Upper lobe of left lung (tissue), 6 donors: ENCODE measurements around the gene ARHGAP40. TPM values are rescaled to one million over a fixed set of nuclear protein-coding genes. Genes with fewer than 3 reads are reported as not detected.

Experiments
- ATAC-seq, 2 donors: fragments of 200-7000 bp; cut with Tn5 transposase; one replicate each; pipeline ENCODE4 v1.9.1; 2022; ENCODE audit warnings: mild to moderate bottlenecking in 2 of 2, moderate library complexity in 2 of 2; ENCODE audit not compliant: low FRiP score in 2 of 2
- DNase-seq, 2 donors: peaks; one replicate each; pipeline ENCODE4 v3.0.0-alpha.2; 2019 to 2020
- H3K27ac ChIP-seq, 4 donors: fragments of 200-600 bp; sonication (generic); one replicate each; pipeline ENCODE4 v1.5.1; 2016 to 2019
- H3K27me3 ChIP-seq, 4 donors: fragments of 200-600 bp; sonication (generic); one replicate each; pipeline ENCODE4 v1.5.1; 2017 to 2019
- H3K36me3 ChIP-seq, 4 donors: fragments of 200-600 bp; sonication (generic); one replicate each; pipeline ENCODE4 v1.5.1; 2016 to 2019
- H3K4me1 ChIP-seq, 4 donors: fragments of 200-600 bp; sonication (generic); one replicate each; pipeline ENCODE4 v1.5.1; 2018 to 2019
- H3K4me3 ChIP-seq, 4 donors: fragments of 200-600 bp; sonication (generic); one replicate each; pipeline ENCODE4 v1.5.1; 2017 to 2019; ENCODE audit warnings: mild to moderate bottlenecking in 2 of 4, moderate library complexity in 1 of 4
- H3K9me3 ChIP-seq, 4 donors: fragments of 200-600 bp; sonication (generic); one replicate each; pipeline ENCODE4 v1.5.1; 2018 to 2019
- EP300 ChIP-seq, 4 donors: sonication (generic); formaldehyde crosslinking; IDR thresholded peaks; one replicate each; pipeline ENCODE4 v1.5.1; 2017; ENCODE audit warnings: antibody characterized with exemption in 4 of 4, control low read depth in 2 of 4
- POLR2A ChIP-seq, 4 donors: fragments of 450-650 bp; IDR thresholded peaks; one replicate each; pipeline ENCODE4 v1.5.1; 2016 to 2017; ENCODE audit warnings: antibody characterized with exemption in 4 of 4, mild to moderate bottlenecking in 2 of 4
- POLR2AphosphoS5 ChIP-seq, 2 donors: sonication (generic); formaldehyde crosslinking; IDR thresholded peaks; one replicate each; pipeline ENCODE4 v1.5.1; 2017; ENCODE audit warnings: antibody characterized with exemption in 2 of 2
- WGBS, 2 donors: methylation state at CpG; one replicate each; pipeline ENCODE4 v1.1.5; 2017 to 2018; 5-methylcytosine and 5-hydroxymethylcytosine counted together
- total RNA-seq, 6 donors: library from RNA; depleted of rRNA in 4 of 6; stranded (reverse); fragments of >200 nt in 4 of 6; gene quantifications; one replicate each; pipeline versions ENCODE4 v1.1.0 to v1.2.1, GENCODE V29; 2016 to 2021
- TF ChIP-seq, protein P1 (sequence below), 6 experiments: fragments of 450-650 bp in 4 of 6; fragments of 200-600 bp in 2 of 6; sonication (generic) in 2 of 6; IDR thresholded peaks; one replicate each; pipeline ENCODE4 v1.5.1; 2016 to 2019; ENCODE audit warnings: antibody characterized with exemption in 6 of 6
- donor health status: DM: no; HTN: no; CAD: no; lungs with moderate emphysema.
- donor health status: DM: no; HTN: yes; CAD: no; lungs with severe emphysema.

The ARHGAP40 gene
- total RNA-seq, 6 donors from 2014 or later, result 0.29 to 22.0 (median 0.52) TPM

DNA sequence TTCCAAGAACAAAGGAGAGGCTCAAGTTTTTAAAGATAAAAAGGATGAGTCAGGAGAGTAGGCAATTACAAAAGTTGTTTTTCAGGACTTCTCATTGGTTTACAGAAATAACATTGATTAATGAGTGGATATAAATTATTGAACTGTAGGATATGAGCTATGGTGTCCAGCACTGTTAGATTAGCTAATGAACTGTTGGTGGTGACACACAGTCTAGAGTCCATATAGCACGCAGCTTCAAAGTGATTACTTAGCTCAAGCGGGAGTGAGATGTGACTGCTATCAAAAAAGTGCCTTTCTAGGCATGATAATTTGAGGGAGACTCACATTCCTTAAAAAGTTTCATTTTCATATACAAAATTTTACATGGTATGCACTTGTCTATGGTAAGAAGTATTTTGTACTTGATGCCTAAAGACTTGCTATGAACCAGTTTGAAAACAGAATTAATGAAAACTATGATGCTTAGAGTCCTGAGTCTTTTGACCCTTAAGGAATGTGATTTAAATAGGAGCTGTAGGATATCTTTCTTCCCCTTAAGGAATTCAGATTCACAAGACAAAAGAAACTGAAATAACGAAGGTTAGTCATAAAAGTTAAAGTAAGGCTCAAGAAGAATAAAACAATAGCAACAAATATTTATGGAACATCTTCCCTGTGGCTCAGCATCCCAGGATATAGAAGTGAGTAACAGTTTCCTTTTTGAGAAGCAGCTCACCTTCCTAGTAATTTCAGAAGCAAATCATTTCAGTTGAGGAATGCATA is 42.8 kb upstream of the ARHGAP40 start:
- Histone ChIP-seq H3K4me1 (no peaks in the 10 kb centered on the region), H3K27me3 (no peaks in the 10 kb centered on the region), H3K27ac (no peak overlapping the region), H3K4me3 (no peak overlapping the region), H3K9me3 (no peaks in the 10 kb centered on the region), H3K36me3 (peaks cover 21 to 94% (median 44%) of the 10 kb centered on the region in 4 donors)
- 91 to 96% methylated on average over 3 of the region's 3 CpGs for WGBS, 2 donors
- no peak for DNase-seq
- ATAC-seq, result no peak
- TF ChIP-seq POLR2A (IDR thresholded peaks at IDR 0.05) (no peak), POLR2AphosphoS5 (IDR thresholded peaks at IDR 0.05) (no peak), EP300 (IDR thresholded peaks at IDR 0.05) (no peak)
- TF ChIP-seq, protein P1, sequence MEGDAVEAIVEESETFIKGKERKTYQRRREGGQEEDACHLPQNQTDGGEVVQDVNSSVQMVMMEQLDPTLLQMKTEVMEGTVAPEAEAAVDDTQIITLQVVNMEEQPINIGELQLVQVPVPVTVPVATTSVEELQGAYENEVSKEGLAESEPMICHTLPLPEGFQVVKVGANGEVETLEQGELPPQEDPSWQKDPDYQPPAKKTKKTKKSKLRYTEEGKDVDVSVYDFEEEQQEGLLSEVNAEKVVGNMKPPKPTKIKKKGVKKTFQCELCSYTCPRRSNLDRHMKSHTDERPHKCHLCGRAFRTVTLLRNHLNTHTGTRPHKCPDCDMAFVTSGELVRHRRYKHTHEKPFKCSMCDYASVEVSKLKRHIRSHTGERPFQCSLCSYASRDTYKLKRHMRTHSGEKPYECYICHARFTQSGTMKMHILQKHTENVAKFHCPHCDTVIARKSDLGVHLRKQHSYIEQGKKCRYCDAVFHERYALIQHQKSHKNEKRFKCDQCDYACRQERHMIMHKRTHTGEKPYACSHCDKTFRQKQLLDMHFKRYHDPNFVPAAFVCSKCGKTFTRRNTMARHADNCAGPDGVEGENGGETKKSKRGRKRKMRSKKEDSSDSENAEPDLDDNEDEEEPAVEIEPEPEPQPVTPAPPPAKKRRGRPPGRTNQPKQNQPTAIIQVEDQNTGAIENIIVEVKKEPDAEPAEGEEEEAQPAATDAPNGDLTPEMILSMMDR (IDR thresholded peaks at IDR 0.05), result no peak

DNA sequence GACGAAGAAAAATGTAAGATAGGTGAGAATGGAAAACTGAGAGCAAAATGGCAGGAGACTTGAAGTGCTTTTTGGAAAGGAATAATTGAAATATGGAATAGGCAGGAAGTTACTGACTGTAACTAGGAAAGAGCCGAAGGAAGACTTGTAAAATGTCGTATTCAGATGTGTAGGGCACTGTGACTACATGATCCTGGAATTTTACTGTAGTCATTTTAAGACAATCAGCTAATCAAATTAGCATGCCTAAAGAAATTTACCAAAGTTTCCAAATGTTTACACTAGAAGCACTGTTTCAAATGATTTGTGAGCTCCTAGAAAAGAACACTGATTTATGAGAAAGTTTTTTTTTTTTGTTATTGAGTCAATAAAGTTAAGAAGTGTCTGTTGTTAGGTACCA is 41.8 kb upstream of the ARHGAP40 start:
- Histone ChIP-seq H3K36me3 (peaks cover 15 to 89% (median 38%) of the 10 kb centered on the region in 4 donors), H3K27ac (no peak overlapping the region), H3K4me1 (no peaks in the 10 kb centered on the region), H3K9me3 (no peaks in the 10 kb centered on the region), H3K27me3 (no peaks in the 10 kb centered on the region), H3K4me3 (no peak overlapping the region)
- TF ChIP-seq POLR2AphosphoS5 (IDR thresholded peaks at IDR 0.05), result no peak
- no peak for TF ChIP-seq EP300 (IDR thresholded peaks at IDR 0.05)
- TF ChIP-seq, protein P1 (IDR thresholded peaks at IDR 0.05), result no peak
- no peak for TF ChIP-seq POLR2A (IDR thresholded peaks at IDR 0.05)
- DNase-seq, result no peak
- 91 to 95% methylated on average over 3 of the region's 3 CpGs for WGBS, 2 donors
- no peak for ATAC-seq

DNA sequence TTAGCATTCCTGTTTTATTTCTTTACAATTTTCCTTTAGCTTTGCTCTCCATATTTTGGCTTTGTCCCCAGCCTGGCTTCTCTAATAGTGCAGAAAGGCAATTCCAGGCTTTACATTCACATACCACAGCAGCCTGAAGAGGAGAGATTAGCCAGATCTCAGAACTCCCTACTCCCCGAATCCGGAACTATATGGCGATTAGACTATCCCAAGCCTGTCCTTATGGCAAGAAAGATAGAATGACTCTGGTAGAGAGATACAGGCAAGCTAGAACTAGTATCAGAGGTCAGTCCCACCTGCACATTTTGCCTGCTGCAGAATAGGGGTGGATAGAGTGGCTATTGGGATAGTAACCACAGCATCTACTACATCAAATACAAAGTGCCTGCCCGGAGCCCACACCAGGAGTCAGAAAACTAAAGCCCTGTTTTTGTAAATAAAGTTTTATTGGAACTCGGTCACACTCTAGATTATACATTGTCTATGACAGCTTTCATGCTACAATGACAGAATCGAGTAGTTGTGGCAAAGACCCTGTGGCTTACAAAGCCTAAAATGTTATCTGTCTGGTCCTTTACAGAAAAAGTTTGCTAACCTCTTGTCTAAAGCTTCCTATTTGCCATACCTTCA is 37.7 kb upstream of the ARHGAP40 start:
- no peaks in the 10 kb centered on the region for H3K27me3 ChIP-seq
- H3K36me3 ChIP-seq, result peaks cover 16 to 88% (median 29%) of the 10 kb centered on the region in 4 donors
- 98 to 100% methylated on average over 6 of the region's 6 CpGs for WGBS, 2 donors
- DNase-seq (no peak), ATAC-seq (no peak)
- no peaks in the 10 kb centered on the region for H3K4me1 ChIP-seq
- no peak overlapping the region for H3K4me3 ChIP-seq
- H3K27ac ChIP-seq, result no peak overlapping the region
- TF ChIP-seq EP300 (IDR thresholded peaks at IDR 0.05) (no peak), POLR2AphosphoS5 (IDR thresholded peaks at IDR 0.05) (no peak), POLR2A (IDR thresholded peaks at IDR 0.05) (no peak)
- TF ChIP-seq, protein P1 (IDR thresholded peaks at IDR 0.05), result no peak
- no peaks in the 10 kb centered on the region for H3K9me3 ChIP-seq

DNA sequence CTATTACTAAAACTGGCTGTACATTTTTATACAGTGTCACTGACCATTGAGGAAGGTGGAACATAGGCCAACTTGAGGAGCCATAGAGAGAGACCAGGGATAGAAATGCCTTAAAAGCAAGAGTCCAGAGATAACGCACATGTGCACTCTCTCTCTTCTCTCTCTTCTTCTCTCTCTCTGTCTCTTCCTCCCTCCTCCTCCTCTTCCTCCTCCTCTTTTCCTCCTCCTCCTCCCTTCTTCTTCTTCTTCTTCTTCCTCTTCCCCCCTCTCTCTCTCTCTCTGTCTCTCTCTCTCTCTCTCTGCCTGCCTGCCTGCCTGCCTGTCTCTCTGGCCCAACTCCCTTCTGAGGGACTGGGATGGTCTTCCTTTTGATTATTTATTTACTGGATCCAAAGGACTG is 36.9 kb upstream of the ARHGAP40 start:
- peaks cover 13 to 88% (median 27%) of the 10 kb centered on the region in 4 donors for H3K36me3 ChIP-seq

More for the DNA sequence above, 36.9 kb upstream of the ARHGAP40 start:
- no peaks in the 10 kb centered on the region for H3K4me1 ChIP-seq
- no peaks in the 10 kb centered on the region for H3K9me3 ChIP-seq
- H3K4me3 ChIP-seq, result no peak overlapping the region
- no peak for ATAC-seq
- TF ChIP-seq, protein P1 (IDR thresholded peaks at IDR 0.05), result no peak
- TF ChIP-seq POLR2A (IDR thresholded peaks at IDR 0.05) (no peak), POLR2AphosphoS5 (IDR thresholded peaks at IDR 0.05) (no peak), EP300 (IDR thresholded peaks at IDR 0.05) (no peak)
- H3K27me3 ChIP-seq, result no peaks in the 10 kb centered on the region
- no peak overlapping the region for H3K27ac ChIP-seq
- WGBS, 2 donors, result 94 to 97% methylated on average over 1 of the region's 1 CpG
- no peak for DNase-seq
